H9 (cell line): Measurements from ENCODE around the gene HTRA1. TPM values are rescaled to one million over a fixed set of nuclear protein-coding genes. Genes with fewer than 3 reads are reported as not detected.

ENCODE experiments used
- DNase-seq: peaks from one replicate; pipeline ENCODE4 v3.0.0-alpha.2; 2017
- H2AFZ ChIP-seq: one replicate; pipeline ENCODE4 v1.6.1; 2013; ENCODE audit warnings: mild to moderate bottlenecking, low read length, control low read depth, moderate library complexity
- H2AK5ac ChIP-seq: 2 replicates; pipeline ENCODE4 v1.6.1; 2013; ENCODE audit warnings: low read length, control low read depth, mixed read lengths; ENCODE audit not compliant: insufficient read length
- H2BK120ac ChIP-seq: one replicate; pipeline ENCODE4 v1.6.1; 2013; ENCODE audit warnings: low read depth, mild to moderate bottlenecking, low read length, control low read depth, inconsistent platforms; ENCODE audit not compliant: poor library complexity, severe bottlenecking
- H2BK12ac ChIP-seq: 2 replicates; pipeline ENCODE4 v1.6.1; 2013; ENCODE audit warnings: low read length, control low read depth, mixed read lengths, low read depth; ENCODE audit not compliant: insufficient read length
- H2BK15ac ChIP-seq: 2 replicates; pipeline ENCODE4 v1.6.1; 2013; ENCODE audit warnings: low read depth, low read length, control low read depth
- H2BK20ac ChIP-seq: one replicate; pipeline ENCODE4 v1.6.1; 2013; ENCODE audit warnings: low read depth, mild to moderate bottlenecking, low read length, control low read depth, inconsistent platforms; ENCODE audit not compliant: poor library complexity, severe bottlenecking
- H2BK5ac ChIP-seq: 2 replicates; pipeline ENCODE4 v1.6.1; 2013; ENCODE audit warnings: low read length, control low read depth, mixed read lengths; ENCODE audit not compliant: insufficient read length
- H3K14ac ChIP-seq: 2 replicates; pipeline ENCODE4 v1.6.1; 2013; ENCODE audit warnings: low read length, control low read depth; ENCODE audit not compliant: insufficient read depth
- H3K18ac ChIP-seq: 2 replicates; pipeline ENCODE4 v1.6.1; 2013; ENCODE audit warnings: low read depth, mild to moderate bottlenecking, mixed read lengths, low read length, control low read depth; ENCODE audit not compliant: insufficient read length
- H3K23ac ChIP-seq: 2 replicates; pipeline ENCODE4 v1.6.1; 2013; ENCODE audit warnings: low read length, control low read depth, mixed read lengths, low read depth; ENCODE audit not compliant: insufficient read length
- H3K23me2 ChIP-seq: 2 replicates; pipeline ENCODE4 v1.6.1; 2013; ENCODE audit warnings: low read depth, mild to moderate bottlenecking, mixed read lengths, low read length, control low read depth; ENCODE audit not compliant: insufficient read length, poor library complexity, severe bottlenecking
- H3K27ac ChIP-seq: 2 replicates; pipeline ENCODE4 v1.5.1; 2013; ENCODE audit warnings: low read length, control low read depth, mixed read lengths, low read depth; ENCODE audit not compliant: insufficient read length
- H3K27me3 ChIP-seq: 2 replicates; pipeline ENCODE4 v1.6.1; 2013; ENCODE audit warnings: low read length, control low read depth, inconsistent platforms; ENCODE audit not compliant: insufficient read depth
- H3K4ac ChIP-seq: 2 replicates; pipeline ENCODE4 v1.6.1; 2013; ENCODE audit warnings: low read depth, mild to moderate bottlenecking, control low read depth, inconsistent platforms, low read length, moderate library complexity
- H3K4me1 ChIP-seq: 2 replicates; pipeline ENCODE4 v1.6.1; 2013; ENCODE audit warnings: low read length, control low read depth, inconsistent platforms; ENCODE audit not compliant: insufficient read depth
- H3K4me2 ChIP-seq: 2 replicates; pipeline ENCODE4 v1.6.1; 2013; ENCODE audit warnings: low read length, control low read depth, mixed read lengths; ENCODE audit not compliant: insufficient read length, insufficient read depth
- H3K56ac ChIP-seq: 2 replicates; pipeline ENCODE4 v1.6.1; 2013; ENCODE audit warnings: low read depth, mild to moderate bottlenecking, mixed read lengths, low read length, control low read depth; ENCODE audit not compliant: insufficient read length
- H3K79me1 ChIP-seq: 2 replicates; pipeline ENCODE4 v1.6.1; 2013; ENCODE audit warnings: low read depth, mild to moderate bottlenecking, moderate library complexity, low read length, control low read depth, inconsistent platforms; ENCODE audit not compliant: insufficient read depth, poor library complexity, severe bottlenecking
- H3K79me2 ChIP-seq: 2 replicates; pipeline ENCODE4 v1.6.1; 2013; ENCODE audit warnings: low read length, control low read depth, inconsistent platforms; ENCODE audit not compliant: insufficient read depth
- H3K9ac ChIP-seq: 2 replicates; pipeline ENCODE4 v1.6.1; 2013; ENCODE audit warnings: low read length, control low read depth, mixed read lengths; ENCODE audit not compliant: insufficient read length; ENCODE audit errors: extremely low read depth
- H3K9me3 ChIP-seq: one replicate; pipeline ENCODE4 v1.6.1; 2013; ENCODE audit warnings: low read depth, low read length, inconsistent platforms; ENCODE audit not compliant: control insufficient read depth
- H3T11ph ChIP-seq: one replicate; pipeline ENCODE4 v1.6.1; 2013; ENCODE audit warnings: mild to moderate bottlenecking, low read length, control low read depth, inconsistent platforms
- H4K20me1 ChIP-seq: one replicate; pipeline ENCODE4 v1.6.1; 2013; ENCODE audit not compliant: control insufficient read depth, insufficient read length, insufficient read depth
- H4K5ac ChIP-seq: 2 replicates; pipeline ENCODE4 v1.6.1; 2013; ENCODE audit warnings: low read depth, mild to moderate bottlenecking, mixed read lengths, low read length, control low read depth; ENCODE audit not compliant: insufficient read length
- H4K8ac ChIP-seq: replicated peaks from 2 replicates; pipeline ENCODE4 v1.6.1; 2013; ENCODE audit warnings: low read length, control low read depth, mixed read lengths, low read depth; ENCODE audit not compliant: insufficient read length
- H4K91ac ChIP-seq: 2 replicates; pipeline ENCODE4 v1.6.1; 2013; ENCODE audit warnings: low read depth, mild to moderate bottlenecking, moderate library complexity, mixed read lengths, low read length, control low read depth; ENCODE audit not compliant: insufficient read length
- H3K27ac Mint-ChIP-seq, 3 experiments: 2 replicates in 2 of 3; 3 replicates in 1 of 3; pipeline ENCODE4 v1.8.0; 2020 to 2021; ENCODE audit warnings: mixed read lengths in 3 of 3, mild to moderate bottlenecking in 1 of 3, moderate library complexity in 1 of 3
- H3K27me3 Mint-ChIP-seq: 2 replicates; pipeline ENCODE4 v1.8.0; 2021; ENCODE audit warnings: low read depth, mild to moderate bottlenecking, moderate library complexity, mixed read lengths
- H3K36me3 Mint-ChIP-seq, 3 experiments: 2 replicates in 2 of 3; 3 replicates in 1 of 3; pipeline ENCODE4 v1.8.0; 2020 to 2021; ENCODE audit warnings: low read depth in 3 of 3, mixed read lengths in 3 of 3; ENCODE audit not compliant: insufficient read depth in 1 of 3
- H3K4me1 Mint-ChIP-seq, 2 experiments: 2 replicates each; pipeline ENCODE4 v1.8.0; 2020; ENCODE audit warnings: mixed read lengths in 2 of 2
- H3K4me3 Mint-ChIP-seq, 2 experiments: 2 replicates in 1 of 2; 3 replicates in 1 of 2; pipeline ENCODE4 v1.8.0; 2020 to 2021; ENCODE audit warnings: mild to moderate bottlenecking in 2 of 2, mixed read lengths in 2 of 2, moderate library complexity in 1 of 2
- H3K9me3 Mint-ChIP-seq, 2 experiments: 2 replicates in 1 of 2; 3 replicates in 1 of 2; pipeline ENCODE4 v1.8.0; 2020; ENCODE audit warnings: mild to moderate bottlenecking in 2 of 2, mixed read lengths in 2 of 2, moderate library complexity in 1 of 2
- WGBS: extraction: QIAGEN DNeasy Blood & Tissue Kit; methylation state at CpG from one replicate; pipeline ENCODE4 v1.1.7; 2013; ENCODE audit warnings: missing lambda C conversion rate, low lambda C conversion rate, mixed read lengths; ENCODE audit not compliant: insufficient read length; ENCODE audit errors: extremely low coverage; 5-methylcytosine and 5-hydroxymethylcytosine counted together
- total RNA-seq: library from RNA; stranded (reverse); gene quantifications from 2 replicates; pipeline ENCODE4 v1.2.1, GENCODE V29; 2021
- TF ChIP-seq, protein P1 (sequence below): fragments of 200-600 bp; sonication (generic); conservative IDR thresholded peaks from 3 replicates; pipeline ENCODE4 v1.8.0; 2021; ENCODE audit warnings: antibody characterized with exemption, mild to moderate bottlenecking

The HTRA1 gene
- total RNA-seq, 1 experiment from 2014 or later = 11.1 TPM

DNA sequence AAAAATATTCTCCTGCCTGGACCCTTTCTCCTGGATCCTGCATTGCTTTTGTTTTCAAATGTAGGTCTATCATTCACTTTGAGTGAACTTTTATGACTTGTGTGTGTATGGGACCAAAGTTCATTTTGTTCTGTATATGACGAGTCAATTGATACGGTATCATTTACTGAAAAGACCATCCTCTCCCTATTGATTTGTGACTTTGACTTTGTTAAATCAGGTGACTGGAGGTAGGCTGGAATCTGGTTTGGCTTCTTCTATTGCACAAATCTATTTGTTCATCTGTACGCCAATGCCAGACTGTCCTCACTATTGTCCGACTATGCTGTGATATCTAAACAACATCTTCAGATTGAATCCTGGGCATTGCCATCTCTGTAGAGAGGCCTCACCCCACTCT lies 12.2 kb upstream of the HTRA1 start:
- Histone ChIP-seq H3K9ac (no peak overlapping the region), H3K4ac (no peak overlapping the region), H2BK15ac (no peak overlapping the region), H3K23me2 (no peaks in the 10 kb centered on the region), H2BK20ac (no peak overlapping the region), H3K79me2 (no peaks in the 10 kb centered on the region), H3K4me2 (no peak overlapping the region), H3T11ph (no peak overlapping the region), H3K56ac (no peak overlapping the region), H4K91ac (no peak overlapping the region), H3K23ac (no peak overlapping the region), H3K27ac (no peak overlapping the region), H3K27me3 (no peaks in the 10 kb centered on the region), H2BK120ac (no peak overlapping the region), H3K79me1 (no peaks in the 10 kb centered on the region), H4K8ac (no peak overlapping the region), H2BK5ac (no peak overlapping the region), H3K18ac (no peak overlapping the region), H3K4me1 (no peaks in the 10 kb centered on the region), H2AFZ (no peak overlapping the region), H3K14ac (no peak overlapping the region), H2AK5ac (no peak overlapping the region), H3K9me3 (no peaks in the 10 kb centered on the region), H2BK12ac (no peak overlapping the region), H4K5ac (no peak overlapping the region), H4K20me1 (no peaks in the 10 kb centered on the region)
- H3K9me3 Mint-ChIP-seq = peaks cover 14 to 20% of the 10 kb centered on the region in 2 experiments
- no peak overlapping the region for H3K27ac Mint-ChIP-seq
- H3K4me3 Mint-ChIP-seq = no peak overlapping the region
- no CpG with 5 or more reads among the region's 4 CpGs for WGBS
- H3K36me3 Mint-ChIP-seq = peaks cover 2 to 6% (median 3%) of the 10 kb centered on the region in 3 experiments; a peak in 5 of 7 replicates
- H3K27me3 Mint-ChIP-seq = peaks cover 6% of the 10 kb centered on the region
- TF ChIP-seq, protein P1, sequence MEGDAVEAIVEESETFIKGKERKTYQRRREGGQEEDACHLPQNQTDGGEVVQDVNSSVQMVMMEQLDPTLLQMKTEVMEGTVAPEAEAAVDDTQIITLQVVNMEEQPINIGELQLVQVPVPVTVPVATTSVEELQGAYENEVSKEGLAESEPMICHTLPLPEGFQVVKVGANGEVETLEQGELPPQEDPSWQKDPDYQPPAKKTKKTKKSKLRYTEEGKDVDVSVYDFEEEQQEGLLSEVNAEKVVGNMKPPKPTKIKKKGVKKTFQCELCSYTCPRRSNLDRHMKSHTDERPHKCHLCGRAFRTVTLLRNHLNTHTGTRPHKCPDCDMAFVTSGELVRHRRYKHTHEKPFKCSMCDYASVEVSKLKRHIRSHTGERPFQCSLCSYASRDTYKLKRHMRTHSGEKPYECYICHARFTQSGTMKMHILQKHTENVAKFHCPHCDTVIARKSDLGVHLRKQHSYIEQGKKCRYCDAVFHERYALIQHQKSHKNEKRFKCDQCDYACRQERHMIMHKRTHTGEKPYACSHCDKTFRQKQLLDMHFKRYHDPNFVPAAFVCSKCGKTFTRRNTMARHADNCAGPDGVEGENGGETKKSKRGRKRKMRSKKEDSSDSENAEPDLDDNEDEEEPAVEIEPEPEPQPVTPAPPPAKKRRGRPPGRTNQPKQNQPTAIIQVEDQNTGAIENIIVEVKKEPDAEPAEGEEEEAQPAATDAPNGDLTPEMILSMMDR = no peak
- DNase-seq = no peak
- H3K4me1 Mint-ChIP-seq = peaks cover 0 to 9% of the 10 kb centered on the region in 2 experiments; a peak in 3 of 4 replicates
